HG02884 (cell line): Measurements from ENCODE around the gene GKAP1.
"Not testable (repeated sequence)": the region's sequence is repeated elsewhere in the genome, so short reads cannot be mapped to it uniquely, and the experiment has no call there.

Experiments
- ATAC-seq: cut with Tn5 transposase; IDR thresholded peaks from one replicate; pipeline ENCODE4 v1.9.1; 2021; ENCODE audit warnings: mild to moderate bottlenecking, moderate library complexity; ENCODE audit not compliant: unreplicated experiment

The GKAP1 gene

GRCh38 chr9:83733739-83734138 lies 83.8 kb downstream of the GKAP1 start:
- no peak for ATAC-seq

- ATAC-seq: not testable (repeated sequence)
These were observed 88.8 kb downstream of the GKAP1 start for GRCh38 chr9:83728591-83729368.

- ATAC-seq: no peak
These were observed 93.1 kb downstream of the GKAP1 start for GRCh38 chr9:83724436-83724835.

GRCh38 chr9:83722726-83723495 lies 94.7 kb downstream of the GKAP1 start:
- no peak for ATAC-seq

GRCh38 chr9:83721509-83721908 lies 96.1 kb downstream of the GKAP1 start:
- no peak for ATAC-seq

GRCh38 chr9:83715794-83716193 lies 101.8 kb downstream of the GKAP1 start:
- no peak for ATAC-seq

GRCh38 chr9:83715221-83715620 lies 102.3 kb downstream of the GKAP1 start:
- no peak for ATAC-seq

GRCh38 chr9:83714329-83714728 lies 103.2 kb downstream of the GKAP1 start:
- ATAC-seq: no peak

GRCh38 chr9:83708515-83709158 lies 108.9 kb downstream of the GKAP1 start:
- peak; percentile 57 for ATAC-seq

- peak; percentile 63 for ATAC-seq
These were observed 109.6 kb downstream of the GKAP1 start, which contains the start of gene UBQLN1 for GRCh38 chr9:83707768-83708514. Gene UBQLN1 (minus strand): TSS chr9:83707958. CDS start chr9:83707679, 279 bp downstream.

- peak; percentile 40 for ATAC-seq
These were observed 110.1 kb downstream of the GKAP1 start for GRCh38 chr9:83707518-83707767.

GRCh38 chr9:83706676-83707517 lies 110.7 kb downstream of the GKAP1 start:
- peak; percentile 15 for ATAC-seq

GRCh38 chr9:83705219-83705651 lies 112.3 kb downstream of the GKAP1 start:
- ATAC-seq: not testable (repeated sequence)

- ATAC-seq: no peak
These were observed 115.8 kb downstream of the GKAP1 start for GRCh38 chr9:83701769-83702168.

GRCh38 chr9:83701286-83701685 lies 116.3 kb downstream of the GKAP1 start:
- no peak for ATAC-seq

- no peak for ATAC-seq
These were observed 118.0 kb downstream of the GKAP1 start for GRCh38 chr9:83699615-83700014.

GRCh38 chr9:83698976-83699585 lies 118.5 kb downstream of the GKAP1 start:
- no peak for ATAC-seq

- no peak for ATAC-seq
These were observed 126.1 kb downstream of the GKAP1 start for GRCh38 chr9:83691492-83691891.
